Neural cell (in vitro differentiated cells): ENCODE measurements around the gene TMEM185B. TPM values are rescaled to one million over a fixed set of nuclear protein-coding genes. Genes with fewer than 3 reads are reported as not detected.

Experiments
- H2AFZ ChIP-seq: fragments of 200-600, 300-800 bp; sonication (generic), shearing (Covaris generic); 2 replicates; pipeline ENCODE4 v1.6.0; 2014; ENCODE audit warnings: low read depth, mild to moderate bottlenecking, antibody characterized with exemption, low read length, moderate library complexity
- H3F3A ChIP-seq: fragments of 200-600 bp; shearing (Covaris generic); 2 replicates; pipeline ENCODE4 v1.6.1; 2016; ENCODE audit warnings: mild to moderate bottlenecking, moderate library complexity, mixed read lengths, antibody characterized with exemption, low read length; ENCODE audit not compliant: insufficient read depth, poor library complexity, severe bottlenecking
- H3K27ac ChIP-seq: fragments of 200-600, 300-800 bp; sonication (generic), shearing (Covaris generic); 2 replicates; pipeline ENCODE4 v1.5.1; 2014; ENCODE audit warnings: mild to moderate bottlenecking, low read length, moderate library complexity
- H3K27me3 ChIP-seq: fragments of 300-800, 200-600 bp; sonication (generic), shearing (Covaris generic); 2 replicates; pipeline ENCODE4 v1.6.0; 2014; ENCODE audit warnings: mild to moderate bottlenecking, low read depth, low read length, moderate library complexity; ENCODE audit not compliant: insufficient read depth
- H3K36me3 ChIP-seq: fragments of 300-800, 200-600 bp; sonication (generic), shearing (Covaris generic); 2 replicates; pipeline ENCODE4 v1.5.1; 2014; ENCODE audit warnings: mild to moderate bottlenecking, antibody characterized with exemption, low read length, moderate library complexity; ENCODE audit not compliant: insufficient read depth
- H3K4me2 ChIP-seq: fragments of 300-800, 200-600 bp; sonication (generic), shearing (Covaris generic); 2 replicates; pipeline ENCODE4 v1.6.0; 2014; ENCODE audit warnings: mild to moderate bottlenecking, low read length
- H3K4me3 ChIP-seq: fragments of 300-800, 200-600 bp; sonication (generic), shearing (Covaris generic); 2 replicates; pipeline ENCODE4 v1.5.1; 2014; ENCODE audit warnings: mild to moderate bottlenecking, low read length, moderate library complexity
- H3K79me2 ChIP-seq: fragments of 200-600 bp; shearing (Covaris generic); replicated peaks from 2 replicates; pipeline ENCODE4 v1.6.0; 2014; ENCODE audit warnings: mild to moderate bottlenecking, low read length, moderate library complexity; ENCODE audit not compliant: insufficient read depth
- H3K9ac ChIP-seq: fragments of 300-800, 200-600 bp; sonication (generic), shearing (Covaris generic); 2 replicates; pipeline ENCODE4 v1.6.1; 2016; ENCODE audit warnings: mild to moderate bottlenecking, low read length, mixed read lengths
- H3K9me2 ChIP-seq: fragments of 200-600 bp; shearing (Covaris generic); 2 replicates; pipeline ENCODE4 v1.6.1; 2016; ENCODE audit warnings: mild to moderate bottlenecking, low read length, mixed read lengths; ENCODE audit not compliant: insufficient read depth
- H3K9me3 ChIP-seq: fragments of 200-600, 300-800 bp; sonication (generic), shearing (Covaris generic); 2 replicates; pipeline ENCODE4 v1.6.1; 2016; ENCODE audit warnings: mild to moderate bottlenecking, mixed run types, low read length, moderate library complexity, mixed read lengths
- H4K20me1 ChIP-seq: fragments of 200-600 bp; shearing (Covaris generic); 2 replicates; pipeline ENCODE4 v1.6.1; 2016; ENCODE audit warnings: mild to moderate bottlenecking, mixed run types; ENCODE audit not compliant: insufficient read depth
- CTCF ChIP-seq: fragments of 450-650 bp; IDR thresholded peaks from 2 replicates; pipeline ENCODE4 v1.5.1; 2014; ENCODE audit warnings: antibody characterized with exemption, mild to moderate bottlenecking, moderate library complexity; ENCODE audit not compliant: poor library complexity, severe bottlenecking
- EP300 ChIP-seq: fragments of 450-650 bp; conservative IDR thresholded peaks from 2 replicates; pipeline ENCODE4 v1.6.1; 2014; ENCODE audit warnings: antibody characterized with exemption, mild to moderate bottlenecking, moderate library complexity; ENCODE audit not compliant: poor library complexity, severe bottlenecking
- EZH2 ChIP-seq: fragments of 200-600, 300-800 bp; shearing (Covaris generic), sonication (generic); IDR thresholded peaks from 2 replicates; pipeline ENCODE4 v1.6.1; 2014; ENCODE audit warnings: antibody characterized with exemption, low read length, borderline replicate concordance, mild to moderate bottlenecking; ENCODE audit not compliant: insufficient read depth, poor library complexity, severe bottlenecking
- MXI1 ChIP-seq: fragments of 450-650 bp; conservative IDR thresholded peaks from 2 replicates; pipeline ENCODE4 v1.6.1; 2014; ENCODE audit warnings: antibody characterized with exemption, mild to moderate bottlenecking; ENCODE audit not compliant: poor library complexity, severe bottlenecking
- POLR2AphosphoS5 ChIP-seq: IDR thresholded peaks from 2 replicates; pipeline ENCODE4 v1.6.1; 2012
- RAD21 ChIP-seq: fragments of 450-650 bp; conservative IDR thresholded peaks from 2 replicates; pipeline ENCODE4 v1.6.1; 2014; ENCODE audit warnings: antibody characterized with exemption, mild to moderate bottlenecking, moderate library complexity
- SMC3 ChIP-seq: fragments of 450-650 bp; conservative IDR thresholded peaks from 2 replicates; pipeline ENCODE4 v1.6.1; 2014; ENCODE audit warnings: antibody characterized with exemption, mild to moderate bottlenecking, moderate library complexity; ENCODE audit not compliant: poor library complexity
- TAF1 ChIP-seq: IDR thresholded peaks from 2 replicates; pipeline ENCODE4 v1.6.1; 2012; ENCODE audit warnings: low read depth
- polyA plus RNA-seq: library from polyadenylated mRNA; depleted of rRNA; stranded (reverse); fragments of >200 nt; gene quantifications from 2 replicates; pipeline ENCODE4 v1.2.3, GENCODE V29; 2014
- TF ChIP-seq, protein P1 (sequence below): IDR thresholded peaks from 2 replicates; pipeline ENCODE4 v1.6.1; 2012; ENCODE audit warnings: borderline replicate concordance

The TMEM185B gene
- polyA plus RNA-seq, 1 donor from 2014 or later: 4.4 TPM

- Histone ChIP-seq H3K9ac (no peak overlapping the region), H3K9me3 (no peaks in the 10 kb centered on the region), H2AFZ (no peak overlapping the region), H3K79me2 (no peaks in the 10 kb centered on the region), H3K4me2 (no peak overlapping the region), H3F3A (no peaks in the 10 kb centered on the region), H3K27ac (no peak overlapping the region), H3K27me3 (no peaks in the 10 kb centered on the region), H3K9me2 (no peaks in the 10 kb centered on the region), H3K36me3 (no peaks in the 10 kb centered on the region), H3K4me3 (no peak overlapping the region), H4K20me1 (no peaks in the 10 kb centered on the region)
- TF ChIP-seq TAF1 (no peak), EP300 (no peak), EZH2 (no peak), SMC3 (no peak), POLR2AphosphoS5 (no peak), CTCF (no peak), RAD21 (no peak), MXI1 (no peak)
- TF ChIP-seq, protein P1, sequence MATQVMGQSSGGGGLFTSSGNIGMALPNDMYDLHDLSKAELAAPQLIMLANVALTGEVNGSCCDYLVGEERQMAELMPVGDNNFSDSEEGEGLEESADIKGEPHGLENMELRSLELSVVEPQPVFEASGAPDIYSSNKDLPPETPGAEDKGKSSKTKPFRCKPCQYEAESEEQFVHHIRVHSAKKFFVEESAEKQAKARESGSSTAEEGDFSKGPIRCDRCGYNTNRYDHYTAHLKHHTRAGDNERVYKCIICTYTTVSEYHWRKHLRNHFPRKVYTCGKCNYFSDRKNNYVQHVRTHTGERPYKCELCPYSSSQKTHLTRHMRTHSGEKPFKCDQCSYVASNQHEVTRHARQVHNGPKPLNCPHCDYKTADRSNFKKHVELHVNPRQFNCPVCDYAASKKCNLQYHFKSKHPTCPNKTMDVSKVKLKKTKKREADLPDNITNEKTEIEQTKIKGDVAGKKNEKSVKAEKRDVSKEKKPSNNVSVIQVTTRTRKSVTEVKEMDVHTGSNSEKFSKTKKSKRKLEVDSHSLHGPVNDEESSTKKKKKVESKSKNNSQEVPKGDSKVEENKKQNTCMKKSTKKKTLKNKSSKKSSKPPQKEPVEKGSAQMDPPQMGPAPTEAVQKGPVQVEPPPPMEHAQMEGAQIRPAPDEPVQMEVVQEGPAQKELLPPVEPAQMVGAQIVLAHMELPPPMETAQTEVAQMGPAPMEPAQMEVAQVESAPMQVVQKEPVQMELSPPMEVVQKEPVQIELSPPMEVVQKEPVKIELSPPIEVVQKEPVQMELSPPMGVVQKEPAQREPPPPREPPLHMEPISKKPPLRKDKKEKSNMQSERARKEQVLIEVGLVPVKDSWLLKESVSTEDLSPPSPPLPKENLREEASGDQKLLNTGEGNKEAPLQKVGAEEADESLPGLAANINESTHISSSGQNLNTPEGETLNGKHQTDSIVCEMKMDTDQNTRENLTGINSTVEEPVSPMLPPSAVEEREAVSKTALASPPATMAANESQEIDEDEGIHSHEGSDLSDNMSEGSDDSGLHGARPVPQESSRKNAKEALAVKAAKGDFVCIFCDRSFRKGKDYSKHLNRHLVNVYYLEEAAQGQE: no peak
Measured at GRCh38 chr2:120209427-120210269, 13.6 kb downstream of the TMEM185B start.

DNA sequence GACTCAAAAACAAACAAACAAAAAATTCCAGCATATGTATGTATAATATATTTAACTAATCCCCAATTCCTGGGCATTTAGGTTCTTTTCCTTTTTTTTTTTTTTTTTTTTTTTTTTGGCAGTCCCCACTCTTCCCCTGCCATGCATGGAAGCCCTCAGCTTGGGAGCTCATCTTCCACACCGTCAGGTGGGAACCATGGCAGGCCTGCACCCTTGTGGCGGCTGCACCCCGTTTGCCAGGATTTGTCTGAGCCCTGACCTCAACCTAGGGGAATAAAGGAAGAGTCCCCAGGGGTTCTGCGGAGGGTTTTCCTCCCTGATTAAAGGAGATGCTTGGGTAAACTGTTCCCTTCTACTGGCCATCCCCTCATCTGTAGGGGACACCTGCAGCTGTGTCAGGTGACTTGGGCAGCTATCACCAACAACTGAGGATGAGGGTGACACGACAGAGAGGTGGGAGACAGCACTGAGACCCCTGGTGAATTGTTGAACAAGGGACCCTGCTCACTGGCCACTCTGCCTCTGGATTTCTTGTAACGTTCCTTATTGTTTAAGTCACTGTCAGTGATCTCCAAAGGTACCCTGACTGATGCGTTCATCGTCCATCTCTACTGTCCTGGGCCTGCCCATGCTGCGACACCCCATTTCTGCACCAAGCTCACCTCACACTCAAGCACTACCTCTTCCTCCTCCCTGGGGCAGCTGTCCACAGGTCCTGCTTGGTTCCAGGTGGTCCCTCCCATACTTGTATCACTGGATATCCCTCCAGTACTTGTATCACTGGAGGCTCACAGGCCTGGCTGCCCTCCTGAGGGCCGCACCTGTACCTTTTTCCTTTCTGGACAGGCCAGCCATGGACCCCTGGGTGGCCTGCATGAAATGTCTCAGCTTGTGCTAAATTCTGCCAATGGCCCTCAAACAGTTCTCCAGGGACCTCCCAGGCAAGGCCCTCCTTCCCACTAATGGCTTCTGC lies 14.5 kb downstream of the TMEM185B start:
- no peak overlapping the region for H3K4me3 ChIP-seq
- H4K20me1 ChIP-seq: no peaks in the 10 kb centered on the region
- no peak overlapping the region for H3K27ac ChIP-seq
- no peaks in the 10 kb centered on the region for H3F3A ChIP-seq
- H3K79me2 ChIP-seq: no peaks in the 10 kb centered on the region
- no peaks in the 10 kb centered on the region for H3K9me3 ChIP-seq
- H3K4me2 ChIP-seq: no peak overlapping the region
- H3K36me3 ChIP-seq: no peaks in the 10 kb centered on the region
- TF ChIP-seq RAD21 (no peak), SMC3 (no peak), MXI1 (no peak)
- H3K9ac ChIP-seq: no peak overlapping the region
- no peaks in the 10 kb centered on the region for H3K9me2 ChIP-seq
- H3K27me3 ChIP-seq: no peaks in the 10 kb centered on the region
- H2AFZ ChIP-seq: no peak overlapping the region
